H1 (cell line): ENCODE data around the gene SPATA13. TPM values are rescaled to one million over a fixed set of nuclear protein-coding genes. Genes with fewer than 3 reads are reported as not detected.

Experiments
- CTCF ChIA-PET: fragments of 300-600 bp; sonication (Branson Sonifier 250); formaldehyde crosslinking; loops from one replicate; lab custom pipeline; 2021; ENCODE audit not compliant: partially characterized antibody; lab: Charles Lee
- POLR2A ChIA-PET: fragments of 300-600 bp; sonication (Branson Sonifier 250); formaldehyde crosslinking; loops from one replicate; lab custom pipeline; 2021; ENCODE audit warnings: inconsistent platforms; ENCODE audit not compliant: partially characterized antibody; lab: Charles Lee
- DNase-seq, 2 experiments: peaks; one replicate each; pipeline versions ENCODE4 v3.0.0 to v3.0.0-alpha.2; 2010 to 2022; ENCODE audit warnings: low spot score in 2 of 2, low read depth in 1 of 2, mixed read lengths in 1 of 2
- FAIRE-seq: peaks from 2 replicates; lab custom pipeline; 2011; peaks lifted over from hg19 to GRCh38; lab: Jason Lieb, UNC
- H2AFZ ChIP-seq: 2 replicates; pipeline ENCODE4 v1.8.1; 2012; ENCODE audit warnings: low read length, inconsistent platforms
- H2AK5ac ChIP-seq: 2 replicates; pipeline ENCODE4 v1.6.1; 2013; ENCODE audit warnings: low read depth, low read length
- H2BK120ac ChIP-seq: replicated peaks from 2 replicates; pipeline ENCODE3; 2013; ENCODE audit warnings: low read depth, low read length, inconsistent platforms
- H2BK12ac ChIP-seq: 2 replicates; pipeline ENCODE4 v1.6.1; 2013; ENCODE audit warnings: low read depth, low read length
- H2BK15ac ChIP-seq: 2 replicates; pipeline ENCODE4 v1.6.1; 2013; ENCODE audit warnings: low read length
- H2BK20ac ChIP-seq: 2 replicates; pipeline ENCODE4 v1.6.1; 2013; ENCODE audit warnings: low read length
- H2BK5ac ChIP-seq: 2 replicates; pipeline ENCODE4 v1.6.1; 2013; ENCODE audit warnings: low read depth, low read length
- H3K14ac ChIP-seq: 2 replicates; pipeline ENCODE4 v1.6.1; 2013; ENCODE audit warnings: inconsistent platforms; ENCODE audit not compliant: insufficient read length
- H3K18ac ChIP-seq: 2 replicates; pipeline ENCODE4 v1.6.1; 2013; ENCODE audit warnings: low read length; ENCODE audit errors: extremely low read depth
- H3K23ac ChIP-seq: 2 replicates; pipeline ENCODE4 v1.6.1; 2013; ENCODE audit warnings: inconsistent platforms; ENCODE audit not compliant: insufficient read length
- H3K23me2 ChIP-seq: 2 replicates; pipeline ENCODE4 v1.6.1; 2013; ENCODE audit warnings: low read depth, low read length
- H3K27ac ChIP-seq: 2 replicates; pipeline ENCODE4 v1.6.1; 2011; ENCODE audit warnings: low read depth, low read length, inconsistent platforms
- H3K27me3 ChIP-seq, 4 experiments: replicated peaks in 1 of 4; 1 replicate in 1 of 4; 2 replicates in 3 of 4; pipeline versions ENCODE4 v1.6.1 to v1.8.1; 2011 to 2013; ENCODE audit warnings: low read length in 3 of 4, mild to moderate bottlenecking in 3 of 4, inconsistent platforms in 2 of 4, mixed read lengths in 2 of 4, moderate library complexity in 1 of 4; ENCODE audit not compliant: control insufficient read depth in 3 of 4, insufficient read depth in 3 of 4; ENCODE audit errors: extremely low read depth in 1 of 4
- H3K36me3 ChIP-seq, 4 experiments: 2 replicates each; pipeline versions ENCODE4 v1.6.1 to v1.8.1; 2011 to 2013; ENCODE audit warnings: mild to moderate bottlenecking in 4 of 4, low read length in 3 of 4, moderate library complexity in 2 of 4, control low read depth in 1 of 4, inconsistent platforms in 1 of 4; ENCODE audit not compliant: insufficient read depth in 4 of 4, control insufficient read depth in 2 of 4
- H3K4ac ChIP-seq: replicated peaks from 2 replicates; pipeline ENCODE3; 2013; ENCODE audit warnings: low read length, low read depth, mixed read lengths, inconsistent platforms; ENCODE audit not compliant: insufficient read length
- H3K4me1 ChIP-seq, 4 experiments: replicated peaks in 1 of 4; 1 replicate in 1 of 4; 2 replicates in 3 of 4; pipeline versions ENCODE4 v1.6.1 to v1.8.1; 2011 to 2013; ENCODE audit warnings: low read length in 3 of 4, inconsistent platforms in 2 of 4, mixed read lengths in 1 of 4; ENCODE audit not compliant: insufficient read depth in 4 of 4, control insufficient read depth in 3 of 4
- H3K4me2 ChIP-seq, 2 experiments: 2 replicates each; pipeline versions ENCODE4 v1.6.1 to v1.8.1; 2011 to 2013; ENCODE audit warnings: low read depth in 2 of 2, low read length in 2 of 2, control low read depth in 1 of 2, inconsistent platforms in 1 of 2, mild to moderate bottlenecking in 1 of 2; ENCODE audit not compliant: insufficient read depth in 1 of 2
- H3K4me3 ChIP-seq, 4 experiments: fragments of 200-600, 300-600 bp in 1 of 4; sonication (generic), shearing (Covaris generic), sonication (Bioruptor Twin) in 1 of 4; 2 replicates each; pipeline versions ENCODE4 v1.5.1 to v1.8.1; 2011 to 2016; ENCODE audit warnings: low read length in 4 of 4, low read depth in 3 of 4, control low read depth in 2 of 4, inconsistent platforms in 2 of 4, mild to moderate bottlenecking in 2 of 4, mixed read lengths in 1 of 4, moderate library complexity in 1 of 4; ENCODE audit not compliant: insufficient read depth in 2 of 4; ENCODE audit errors: extremely low read depth in 1 of 4
- H3K56ac ChIP-seq: replicated peaks from 2 replicates; pipeline ENCODE3; 2013; ENCODE audit warnings: low read depth, mild to moderate bottlenecking, mixed read lengths, low read length, inconsistent platforms; ENCODE audit not compliant: insufficient read length
- H3K79me1 ChIP-seq: 2 replicates; pipeline ENCODE4 v1.6.1; 2013; ENCODE audit warnings: low read depth, low read length, control low read depth
- H3K79me2 ChIP-seq, 2 experiments: 2 replicates each; pipeline versions ENCODE4 v1.6.1 to v1.8.1; 2012 to 2013; ENCODE audit warnings: low read length in 2 of 2, mild to moderate bottlenecking in 2 of 2, inconsistent platforms in 1 of 2; ENCODE audit not compliant: insufficient read depth in 2 of 2, control insufficient read depth in 1 of 2
- H3K9ac ChIP-seq, 4 experiments: replicated peaks in 1 of 4; 1 replicate in 1 of 4; 2 replicates in 3 of 4; pipeline versions ENCODE4 v1.6.1 to v1.8.1; 2011 to 2013; ENCODE audit warnings: low read depth in 3 of 4, low read length in 3 of 4, control low read depth in 2 of 4, mild to moderate bottlenecking in 2 of 4, moderate library complexity in 2 of 4, inconsistent platforms in 1 of 4; ENCODE audit errors: extremely low read depth in 1 of 4
- H3K9me3 ChIP-seq, 2 experiments: 2 replicates each; pipeline versions ENCODE4 v1.6.1 to v1.8.1; 2012 to 2013; ENCODE audit warnings: mild to moderate bottlenecking in 2 of 2, moderate library complexity in 2 of 2, control low read depth in 1 of 2, inconsistent platforms in 1 of 2, low read depth in 1 of 2, low read length in 1 of 2, mixed read lengths in 1 of 2; ENCODE audit not compliant: insufficient read depth in 2 of 2
- H4K20me1 ChIP-seq, 2 experiments: replicated peaks in 1 of 2; 2 replicates each; pipeline versions ENCODE3 to v1.8.1; 2011 to 2013; ENCODE audit warnings: inconsistent platforms in 2 of 2, low read length in 2 of 2, mild to moderate bottlenecking in 1 of 2; ENCODE audit not compliant: insufficient read depth in 2 of 2, control insufficient read depth in 1 of 2
- H4K5ac ChIP-seq: 2 replicates; pipeline ENCODE4 v1.6.1; 2013; ENCODE audit warnings: low read length, low read depth, mixed read lengths, inconsistent platforms; ENCODE audit not compliant: insufficient read length
- H4K8ac ChIP-seq: 2 replicates; pipeline ENCODE4 v1.8.0; 2013; ENCODE audit warnings: mild to moderate bottlenecking, moderate library complexity, low read length, inconsistent platforms; ENCODE audit not compliant: insufficient read depth; ENCODE audit errors: extremely low read depth
- H4K91ac ChIP-seq: replicated peaks from 2 replicates; pipeline ENCODE3; 2013; ENCODE audit warnings: low read length, mixed read lengths, inconsistent platforms; ENCODE audit not compliant: insufficient read length
- ASH2L ChIP-seq: fragments of 200-600, 300-600 bp; sonication (generic); IDR thresholded peaks from one replicate; pipeline ENCODE4 v1.7.1; 2017; ENCODE audit warnings: low read length
- CBX5 ChIP-seq: fragments of 300-800, 300-1000 bp; sonication (generic); IDR thresholded peaks from 2 replicates; pipeline ENCODE4 v1.7.1; 2016; ENCODE audit warnings: antibody characterized with exemption, low read length, low read depth
- CTBP2 ChIP-seq: IDR thresholded peaks from 2 replicates; pipeline ENCODE4 v1.7.0; 2011; ENCODE audit warnings: borderline replicate concordance, mild to moderate bottlenecking, moderate library complexity, mixed read lengths, low read length; ENCODE audit not compliant: insufficient read depth, insufficient read length
- E2F6 ChIP-seq: IDR thresholded peaks from 2 replicates; pipeline ENCODE4 v1.6.1; 2012; ENCODE audit warnings: inconsistent platforms
- FOSL1 ChIP-seq: IDR thresholded peaks from 2 replicates; pipeline ENCODE4 v1.6.1; 2011; ENCODE audit warnings: mild to moderate bottlenecking, low read depth, low read length, moderate library complexity; ENCODE audit not compliant: insufficient read depth
- KDM1A ChIP-seq: fragments of 200-600, 300-600 bp; sonication (generic); IDR thresholded peaks from 2 replicates; pipeline ENCODE4 v1.7.1; 2016; ENCODE audit warnings: mild to moderate bottlenecking, low read length, borderline replicate concordance
- MAFK ChIP-seq: IDR thresholded peaks from 2 replicates; pipeline ENCODE4 v1.6.1; 2012; ENCODE audit warnings: low read depth, mild to moderate bottlenecking, improper control_type of control experiment, low read length
- SAP30 ChIP-seq: fragments of 300-600 bp; sonication (generic); IDR thresholded peaks from 2 replicates; pipeline ENCODE4 v1.7.1; 2012; ENCODE audit warnings: low read length, moderate library complexity, mild to moderate bottlenecking, inconsistent platforms; ENCODE audit not compliant: insufficient read depth, insufficient replicate concordance
- SIN3A ChIP-seq, 2 experiments: IDR thresholded peaks in 1 of 2; conservative IDR thresholded peaks in 1 of 2; 2 replicates each; pipeline ENCODE4 v1.6.1; 2011 to 2012; ENCODE audit warnings: low read length in 2 of 2, improper control_type of control experiment in 1 of 2, low read depth in 1 of 2, mild to moderate bottlenecking in 1 of 2
- SP2 ChIP-seq: IDR thresholded peaks from 2 replicates; pipeline ENCODE4 v1.6.1; 2012; ENCODE audit warnings: mild to moderate bottlenecking, low read length, inconsistent platforms
- TAF7 ChIP-seq: optimal IDR thresholded peaks from 2 replicates; pipeline ENCODE3; 2011; ENCODE audit warnings: low read depth, mild to moderate bottlenecking, inconsistent platforms, low read length, moderate library complexity, borderline replicate concordance
- WGBS, 2 experiments: shearing (Covaris generic) in 1 of 2; methylation state at CpG; one replicate each; pipeline versions ENCODE4 v1.1.6 to v1.1.7; 2013 to 2015; ENCODE audit warnings: low lambda C conversion rate in 2 of 2, mixed read lengths in 2 of 2, inconsistent platforms in 1 of 2, low coverage in 1 of 2, missing lambda C conversion rate in 1 of 2; ENCODE audit not compliant: insufficient replicate concordance in 2 of 2, insufficient coverage in 1 of 2, insufficient read length in 1 of 2; ENCODE audit errors: extremely low coverage in 1 of 2, missing lambda C conversion rate in 1 of 2; 5-methylcytosine and 5-hydroxymethylcytosine counted together
- polyA plus RNA-seq, 7 experiments: library from polyadenylated mRNA; depleted of rRNA in 3 of 7; stranded (reverse) in 5 of 7; unstranded in 2 of 7; fragments of >200 nt in 5 of 7; fragments of 200-250 nt in 2 of 7; gene quantifications; 1 replicate in 5 of 7; 2 replicates in 1 of 7; 4 replicates in 1 of 7; pipeline versions ENCODE4 v1.2.1 to v1.2.3, GENCODE V29; 2011 to 2013; ENCODE audit warnings: missing spikeins in 2 of 7, mixed read lengths in 2 of 7
- total RNA-seq: library from RNA; stranded (reverse); fragmentation: NEBNext Ultra II Directional; extraction: Animal tissue kit (Norgen Biotek cat#: 25700); gene quantifications from 2 replicates; pipeline ENCODE4 v1.2.1, GENCODE V29; 2021

SPATA13 gene
- total and polyA plus RNA-seq, 2 of the 8 experiments (the other 6 are each of a cell fraction or from before 2014, with no cell fraction given), result 12.6 to 30.9 TPM

GRCh38 chr13:24161980-24162525 lies 1.5 kb downstream of the SPATA13 start:
- Histone ChIP-seq H2BK120ac (no peak overlapping the region), H4K91ac (no peak overlapping the region), H3K79me2 (peaks cover 15 to 54% of the 10 kb centered on the region in 2 experiments; a peak in 3 of 4 replicates), H2BK12ac (no peak overlapping the region), H3K14ac (no peak overlapping the region), H3K79me1 (peaks cover 24% of the 10 kb centered on the region), H3K4ac (no peak overlapping the region), H3K27ac (no peak overlapping the region), H4K8ac (no peak overlapping the region), H3K9ac (peak overlapping the region in 1 of 4 experiments; percentile 18; a peak in 1 of 7 replicates), H2BK20ac (no peak overlapping the region), H3K23ac (no peak overlapping the region), H3K4me2 (peak overlapping the region; percentile 87 to 90), H3K27me3 (no peaks in the 10 kb centered on the region; a peak in 1 of 7 replicates), H2BK5ac (no peak overlapping the region), H3K36me3 (peaks cover 0 to 5% (median 3%) of the 10 kb centered on the region in 4 experiments; a peak in 3 of 8 replicates), H3K18ac (no peak overlapping the region), H3K9me3 (no peaks in the 10 kb centered on the region), H2BK15ac (peak overlapping the region; percentile 76; the same call in 1 of the 2 replicates), H3K56ac (no peak overlapping the region), H3K4me3 (peak overlapping the region; percentile 76 to 91 (median 84); a peak in 7 of 8 replicates), H4K20me1 (peaks cover 11 to 22% of the 10 kb centered on the region in 2 experiments), H3K4me1 (peaks cover 4 to 10% (median 6%) of the 10 kb centered on the region in 4 experiments), H4K5ac (no peak overlapping the region), H3K23me2 (peaks cover 10% of the 10 kb centered on the region; the same call in 1 of the 2 replicates), H2AK5ac (no peak overlapping the region), H2AFZ (no peak overlapping the region)
- FAIRE-seq, result no peak
- 57 to 100% methylated on average over 1 to 12 of the region's 12 CpGs for WGBS, 2 experiments
- DNase-seq, result no peak
- ChIA-PET CTCF (interaction anchor here (0.7 to 1.8 kb wide), 6 partner anchors 22 to 211 kb away, joined by 3 to 6 read pairs (median 4); no protein-coding TSS in a partner anchor), POLR2A (interaction anchor here (0.6 to 2.0 kb wide), 4 partner anchors 12 to 97 kb away, joined by 3 to 8 read pairs (median 4); no protein-coding TSS in a partner anchor)
- TF ChIP-seq CBX5, result no peak
- no peak for TF ChIP-seq CTBP2
- TF ChIP-seq FOSL1, result no peak
- no peak for TF ChIP-seq SIN3A (conservative IDR thresholded peaks at IDR 0.05 in 1 of 2, IDR thresholded peaks at IDR 0.05 in 1 of 2; ENCODE audit: low read depth in 1 of 2, low read length in 2 of 2)
- TF ChIP-seq MAFK, result no peak
- TF ChIP-seq SAP30, result no peak
- no peak for TF ChIP-seq TAF7
- TF ChIP-seq SP2, result no peak
- no peak for TF ChIP-seq E2F6
- TF ChIP-seq KDM1A, result no peak
- no peak for TF ChIP-seq ASH2L
